Neural progenitor cell (in vitro differentiated cells): ENCODE data around the gene NT5DC1.

Source experiments
- EZH2 ChIP-seq: fragments of 200-600 bp; sonication (generic); IDR thresholded peaks from 2 replicates; pipeline ENCODE4 v1.6.1; 2017; ENCODE audit warnings: antibody characterized with exemption, mild to moderate bottlenecking, moderate library complexity
- TF ChIP-seq, protein P1 (sequence below): fragments of 200-600 bp; sonication (generic); IDR thresholded peaks from 2 replicates; pipeline ENCODE4 v1.5.1; 2017; ENCODE audit warnings: antibody characterized with exemption, mild to moderate bottlenecking

DNA sequence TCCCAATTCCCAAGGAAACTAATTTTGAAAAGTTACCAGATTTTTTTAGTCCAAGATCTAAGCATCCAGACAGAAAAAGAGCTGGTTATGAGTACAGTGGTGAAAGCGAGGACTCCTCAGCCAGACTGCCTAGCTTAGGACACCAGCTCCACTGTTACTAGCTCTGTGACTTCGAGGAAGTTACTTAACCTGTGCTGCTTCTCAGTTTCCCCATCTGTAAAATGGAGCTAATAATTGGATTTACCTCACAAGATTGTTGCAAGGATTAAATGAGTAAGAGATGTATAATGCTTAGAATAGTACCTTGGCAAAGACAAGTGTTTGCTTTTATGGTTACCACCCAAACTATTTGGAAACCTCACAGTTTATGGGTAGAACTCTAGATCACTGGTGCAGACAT is 1.1 kb downstream of the NT5DC1 start:
- TF ChIP-seq, protein P1, sequence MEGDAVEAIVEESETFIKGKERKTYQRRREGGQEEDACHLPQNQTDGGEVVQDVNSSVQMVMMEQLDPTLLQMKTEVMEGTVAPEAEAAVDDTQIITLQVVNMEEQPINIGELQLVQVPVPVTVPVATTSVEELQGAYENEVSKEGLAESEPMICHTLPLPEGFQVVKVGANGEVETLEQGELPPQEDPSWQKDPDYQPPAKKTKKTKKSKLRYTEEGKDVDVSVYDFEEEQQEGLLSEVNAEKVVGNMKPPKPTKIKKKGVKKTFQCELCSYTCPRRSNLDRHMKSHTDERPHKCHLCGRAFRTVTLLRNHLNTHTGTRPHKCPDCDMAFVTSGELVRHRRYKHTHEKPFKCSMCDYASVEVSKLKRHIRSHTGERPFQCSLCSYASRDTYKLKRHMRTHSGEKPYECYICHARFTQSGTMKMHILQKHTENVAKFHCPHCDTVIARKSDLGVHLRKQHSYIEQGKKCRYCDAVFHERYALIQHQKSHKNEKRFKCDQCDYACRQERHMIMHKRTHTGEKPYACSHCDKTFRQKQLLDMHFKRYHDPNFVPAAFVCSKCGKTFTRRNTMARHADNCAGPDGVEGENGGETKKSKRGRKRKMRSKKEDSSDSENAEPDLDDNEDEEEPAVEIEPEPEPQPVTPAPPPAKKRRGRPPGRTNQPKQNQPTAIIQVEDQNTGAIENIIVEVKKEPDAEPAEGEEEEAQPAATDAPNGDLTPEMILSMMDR = no peak
- no peak for TF ChIP-seq EZH2
